T-helper 1 cell treated with Interleukin-12 subunit alpha and Interleukin-12 subunit beta and Interleukin-4 antibody, amounts not matched to agents 30 ng/mL and 1 ng/mL, for 36 hours (primary cell): Measurements from ENCODE around the gene KIAA1549. TPM values are rescaled to one million over a fixed set of nuclear protein-coding genes. Genes with fewer than 3 reads are reported as not detected.

Experiments used
- intact Hi-C: fragments of 100-400 bp; cut with micrococcal nuclease; formaldehyde crosslinking; loops from one replicate; pipeline ENCODE4 v1.15.1; 2024
- total RNA-seq: library from RNA; stranded (reverse); gene quantifications from 2 replicates; pipeline ENCODE4 v1.2.3, GENCODE V29; 2022

The KIAA1549 gene
- total RNA-seq, 1 donor from 2014 or later, result 0.42 TPM

- intact Hi-C loops, result loop anchor here (2.0 to 5.0 kb wide), 2 partner anchors 345 to 456 kb away; partner anchors contain the start of gene UBN2
Measured at GRCh38 chr7:138887085-138887710, 94.0 kb downstream of the KIAA1549 start.

GRCh38 chr7:138886501-138886917, 94.7 kb downstream of the KIAA1549 start:
- intact Hi-C loops, result loop anchor here (1.0 to 5.0 kb wide), 12 partner anchors 10 to 456 kb away; partner anchors contain the start of gene UBN2

- intact Hi-C loops, result loop anchor here (1.0 to 5.0 kb wide), 12 partner anchors 9 to 457 kb away; partner anchors contain the start of gene UBN2
Measured at GRCh38 chr7:138885383-138886147, 95.6 kb downstream of the KIAA1549 start.

GRCh38 chr7:138882249-138882648, 98.9 kb downstream of the KIAA1549 start:
- intact Hi-C loops, result no loop called here

GRCh38 chr7:138881579-138882188, 99.5 kb downstream of the KIAA1549 start:
- intact Hi-C loops, result no loop called here

GRCh38 chr7:138880881-138881578, 100.2 kb downstream of the KIAA1549 start:
- intact Hi-C loops, result no loop called here

GRCh38 chr7:138879356-138879755, 101.8 kb downstream of the KIAA1549 start:
- intact Hi-C loops, result no loop called here

GRCh38 chr7:138878856-138879255, 102.3 kb downstream of the KIAA1549 start:
- intact Hi-C loops, result no loop called here

- intact Hi-C loops, result no loop called here
Measured at GRCh38 chr7:138878051-138878450, 103.1 kb downstream of the KIAA1549 start.

GRCh38 chr7:138876326-138876725, 104.9 kb downstream of the KIAA1549 start:
- intact Hi-C loops, result loop anchor here (1.0 to 2.0 kb wide), 6 partner anchors 10 to 464 kb away; partner anchors contain the start of genes FMC1, KIAA1549 and TRIM24

- intact Hi-C loops, result loop anchor here (1.0 to 2.0 kb wide), 6 partner anchors 11 to 465 kb away; partner anchors contain the start of genes FMC1, KIAA1549 and TRIM24
Measured at GRCh38 chr7:138875794-138876193, 105.4 kb downstream of the KIAA1549 start.

GRCh38 chr7:138873220-138873892, 107.8 kb downstream of the KIAA1549 start:
- intact Hi-C loops, result no loop called here

GRCh38 chr7:138872576-138872975, 108.6 kb downstream of the KIAA1549 start:
- intact Hi-C loops, result no loop called here

- intact Hi-C loops, result no loop called here
Measured at GRCh38 chr7:138871814-138872090, 109.4 kb downstream of the KIAA1549 start.

GRCh38 chr7:138871065-138871813, 110.0 kb downstream of the KIAA1549 start:
- intact Hi-C loops, result no loop called here

GRCh38 chr7:138869353-138869752, 111.8 kb downstream of the KIAA1549 start:
- intact Hi-C loops, result loop anchor here (5.0 to 10.0 kb wide), 4 partner anchors 57 to 1212 kb away; no protein-coding TSS in a partner anchor

GRCh38 chr7:138868711-138869110, 112.5 kb downstream of the KIAA1549 start:
- intact Hi-C loops, result loop anchor here (5.0 to 10.0 kb wide), 4 partner anchors 56 to 1211 kb away; no protein-coding TSS in a partner anchor

- intact Hi-C loops, result loop anchor here (5.0 to 10.0 kb wide), 4 partner anchors 55 to 1210 kb away; no protein-coding TSS in a partner anchor
Measured at GRCh38 chr7:138867744-138868143, 113.4 kb downstream of the KIAA1549 start.

GRCh38 chr7:138866353-138866752, 114.8 kb downstream of the KIAA1549 start:
- intact Hi-C loops, result loop anchor here (1.0 to 10.0 kb wide), 11 partner anchors 54 to 1209 kb away; partner anchors contain the start of gene CREB3L2

- intact Hi-C loops, result loop anchor here (1.0 to 10.0 kb wide), 12 partner anchors 54 to 1209 kb away; partner anchors contain the start of gene CREB3L2
Measured at GRCh38 chr7:138865843-138866242, 115.3 kb downstream of the KIAA1549 start.
